AG04450 (cell line): Measurements from ENCODE around the gene FERD3L. TPM values are rescaled to one million over a fixed set of nuclear protein-coding genes. Genes with fewer than 3 reads are reported as not detected.
A peak's percentile ranks its signal among the peaks of the same experiment; 100 is the strongest.

Experiments used
- CTCF ChIA-PET: fragments of 300-600, 350-600 bp; formaldehyde crosslinking; extraction: SDS; loops from one replicate; lab custom pipeline; 2022; ENCODE audit warnings: antibody characterized with exemption, inconsistent platforms; lab: Charles Lee
- POLR2A ChIA-PET: fragments of 350-600 bp; formaldehyde crosslinking; extraction: SDS; loops from one replicate; lab custom pipeline; 2021; ENCODE audit warnings: antibody characterized with exemption, inconsistent platforms; lab: Yijun Ruan, JAX
- DNase-seq: peaks from one replicate; pipeline ENCODE4 v3.0.0-alpha.2; 2011; ENCODE audit warnings: low read depth, low spot score
- H3K27ac ChIP-seq: one replicate; pipeline ENCODE4 v1.5.1; 2012; ENCODE audit warnings: low read depth, low read length, control low read depth
- H3K27me3 ChIP-seq: one replicate; pipeline ENCODE4 v1.6.0; 2012; ENCODE audit warnings: low read length; ENCODE audit not compliant: control insufficient read depth, insufficient read depth
- H3K4me3 ChIP-seq: 2 replicates; pipeline ENCODE4 v1.5.1; 2011; ENCODE audit warnings: mild to moderate bottlenecking, low read depth, low read length, control low read depth
- H3K9me3 ChIP-seq: 2 replicates; pipeline ENCODE4 v1.5.1; 2012; ENCODE audit warnings: low read length; ENCODE audit not compliant: control insufficient read depth, insufficient read depth
- polyA plus RNA-seq: library from polyadenylated mRNA; depleted of rRNA; stranded (reverse); fragments of >200 nt; gene quantifications from 2 replicates; pipeline ENCODE4 v1.2.3, GENCODE V29; 2011
- TF ChIP-seq, protein P1 (sequence below): IDR thresholded peaks from 2 replicates; pipeline ENCODE4 v1.5.1; 2011; ENCODE audit warnings: low read depth, low read length, control low read depth, inconsistent platforms

FERD3L gene
- polyA plus RNA-seq, 1 experiment = not detected

DNA sequence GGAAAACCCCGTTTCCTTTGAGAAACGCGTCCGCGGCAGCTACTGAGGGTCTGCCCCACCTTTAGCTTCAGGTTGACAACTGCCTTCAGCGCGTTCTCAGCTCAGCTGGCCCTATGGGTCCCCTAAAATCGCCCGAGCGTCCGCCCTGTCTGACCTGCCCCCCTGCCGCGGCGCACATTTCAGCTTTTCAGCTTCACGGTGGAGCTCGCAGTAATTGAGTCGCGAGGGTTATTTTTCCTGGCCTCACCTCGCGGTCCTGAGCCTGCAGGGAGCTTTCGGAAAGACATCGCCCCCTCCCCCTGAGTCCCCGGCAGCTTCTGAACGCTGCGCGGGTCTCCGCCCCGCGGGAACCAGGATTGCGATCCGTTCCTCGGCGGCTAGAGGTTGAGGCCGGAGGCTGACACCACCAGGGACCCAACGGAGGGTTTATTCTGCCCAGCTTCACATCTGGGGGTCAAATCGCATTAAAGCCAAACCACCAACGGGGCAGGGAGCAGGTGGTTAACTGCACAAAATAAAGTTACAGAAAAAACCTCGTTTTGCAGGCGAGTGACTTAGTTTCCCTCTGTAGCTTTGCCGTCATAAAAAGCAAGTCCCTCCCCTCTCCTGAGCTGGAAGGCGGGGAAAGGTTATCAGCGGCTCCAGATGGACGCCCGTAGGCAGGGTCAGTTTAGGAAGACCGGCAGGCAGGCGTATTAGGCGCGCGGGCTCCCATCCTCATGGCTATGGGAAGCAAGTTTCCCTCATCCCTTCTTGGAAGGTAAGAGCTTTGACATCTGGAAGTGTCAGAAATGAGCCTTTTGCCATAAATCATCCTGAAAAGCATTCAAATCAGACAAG is 38.8 kb downstream of the FERD3L start:
- POLR2A ChIA-PET = interaction anchor here (2.0 kb wide), 1 partner anchor 11 kb away, joined by 6 read pairs; the partner anchor contains the start of gene TWIST1

DNA sequence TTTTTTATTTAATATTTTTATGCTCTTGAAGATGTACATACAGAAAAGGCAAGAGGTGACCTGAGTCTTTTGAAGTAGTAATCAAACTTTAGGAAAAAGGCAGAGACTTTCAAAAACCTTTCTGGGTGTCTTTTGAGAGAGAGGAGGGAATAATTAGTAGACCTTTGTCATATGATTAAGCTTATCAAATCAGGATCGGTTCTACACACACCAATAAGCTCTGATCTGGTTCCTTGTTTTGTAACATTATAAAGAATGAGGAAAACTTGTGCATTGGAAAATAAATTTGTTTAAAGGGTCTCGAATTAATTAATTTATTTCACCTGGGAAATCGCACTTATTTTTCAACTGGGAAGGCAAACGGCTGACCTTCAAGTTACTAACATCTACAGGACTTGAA is 39.7 kb downstream of the FERD3L start:
- no peaks in the 10 kb centered on the region for H3K27me3 ChIP-seq
- no peaks in the 10 kb centered on the region for H3K9me3 ChIP-seq
- no peak for DNase-seq
- CTCF ChIA-PET = interaction anchor here (1.0 to 3.2 kb wide), 5 partner anchors 8 to 515 kb away, joined by 3 to 11 read pairs (median 7); no protein-coding TSS in a partner anchor
- H3K27ac ChIP-seq = no peak overlapping the region
- no peak overlapping the region for H3K4me3 ChIP-seq
- POLR2A ChIA-PET = no interaction called here
- TF ChIP-seq, protein P1, sequence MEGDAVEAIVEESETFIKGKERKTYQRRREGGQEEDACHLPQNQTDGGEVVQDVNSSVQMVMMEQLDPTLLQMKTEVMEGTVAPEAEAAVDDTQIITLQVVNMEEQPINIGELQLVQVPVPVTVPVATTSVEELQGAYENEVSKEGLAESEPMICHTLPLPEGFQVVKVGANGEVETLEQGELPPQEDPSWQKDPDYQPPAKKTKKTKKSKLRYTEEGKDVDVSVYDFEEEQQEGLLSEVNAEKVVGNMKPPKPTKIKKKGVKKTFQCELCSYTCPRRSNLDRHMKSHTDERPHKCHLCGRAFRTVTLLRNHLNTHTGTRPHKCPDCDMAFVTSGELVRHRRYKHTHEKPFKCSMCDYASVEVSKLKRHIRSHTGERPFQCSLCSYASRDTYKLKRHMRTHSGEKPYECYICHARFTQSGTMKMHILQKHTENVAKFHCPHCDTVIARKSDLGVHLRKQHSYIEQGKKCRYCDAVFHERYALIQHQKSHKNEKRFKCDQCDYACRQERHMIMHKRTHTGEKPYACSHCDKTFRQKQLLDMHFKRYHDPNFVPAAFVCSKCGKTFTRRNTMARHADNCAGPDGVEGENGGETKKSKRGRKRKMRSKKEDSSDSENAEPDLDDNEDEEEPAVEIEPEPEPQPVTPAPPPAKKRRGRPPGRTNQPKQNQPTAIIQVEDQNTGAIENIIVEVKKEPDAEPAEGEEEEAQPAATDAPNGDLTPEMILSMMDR = no peak

More for the DNA sequence above, 38.8 kb downstream of the FERD3L start:
- Histone ChIP-seq H3K27me3 (no peaks in the 10 kb centered on the region), H3K27ac (no peak overlapping the region), H3K4me3 (peak overlapping the region; percentile 65), H3K9me3 (no peaks in the 10 kb centered on the region)
- DNase-seq = no peak
- CTCF ChIA-PET = interaction anchor here (0.8 to 3.2 kb wide), 5 partner anchors 16 to 516 kb away, joined by 3 to 11 read pairs (median 7); no protein-coding TSS in a partner anchor
- TF ChIP-seq, protein P1 = no peak

DNA sequence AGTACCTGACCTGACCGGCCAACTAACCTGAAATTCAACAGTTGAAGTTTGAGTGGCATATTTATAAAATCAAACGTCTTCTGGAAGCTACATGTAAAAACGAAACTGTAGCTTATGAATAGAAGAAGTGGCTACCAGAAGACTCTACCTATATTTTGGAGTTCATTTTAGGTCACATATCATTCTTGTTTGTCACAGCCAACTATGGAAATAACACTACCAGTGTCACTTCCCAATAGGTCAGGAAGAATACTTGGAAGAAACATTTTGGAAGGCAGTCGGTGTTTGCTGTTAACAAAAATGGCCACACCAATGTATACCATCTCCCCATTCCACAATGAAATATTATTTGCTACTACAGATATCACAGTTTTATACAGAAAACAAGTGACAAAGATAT is 40.4 kb downstream of the FERD3L start:
- H3K27ac ChIP-seq = no peak overlapping the region
- CTCF ChIA-PET = interaction anchor here (1.0 to 3.2 kb wide), 5 partner anchors 9 to 515 kb away, joined by 3 to 11 read pairs (median 7); no protein-coding TSS in a partner anchor

DNA sequence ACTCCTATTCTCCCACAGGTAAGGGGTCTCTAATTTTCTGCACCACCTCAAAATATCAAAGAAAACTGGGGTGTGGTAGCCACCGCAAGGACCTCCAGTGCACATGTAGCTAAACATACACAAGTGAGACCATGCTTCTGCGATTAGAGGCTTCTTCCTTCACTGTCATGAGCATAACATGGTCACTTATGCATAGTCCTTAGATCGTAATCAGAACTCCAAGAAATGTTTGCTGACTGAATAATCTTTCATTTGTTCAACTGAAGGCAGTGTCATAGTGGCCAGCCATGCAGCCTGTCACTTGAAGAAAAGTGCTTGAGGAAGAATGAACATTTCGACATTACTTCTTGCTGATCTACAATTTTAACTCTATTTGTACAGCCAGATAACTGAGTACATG is 42.3 kb downstream of the FERD3L start:
- ChIA-PET POLR2A (no interaction called here), CTCF (interaction anchor here (1.3 kb wide), 2 partner anchors 340 to 436 kb away, joined by 3 to 4 read pairs; no protein-coding TSS in a partner anchor)
- H3K9me3 ChIP-seq = no peaks in the 10 kb centered on the region
- no peaks in the 10 kb centered on the region for H3K27me3 ChIP-seq
- H3K27ac ChIP-seq = no peak overlapping the region
- H3K4me3 ChIP-seq = no peak overlapping the region
- no peak for DNase-seq
- TF ChIP-seq, protein P1 = no peak

More for the DNA sequence above, 40.4 kb downstream of the FERD3L start:
- Histone ChIP-seq H3K4me3 (no peak overlapping the region), H3K9me3 (no peaks in the 10 kb centered on the region), H3K27me3 (no peaks in the 10 kb centered on the region)
- DNase-seq = no peak
- TF ChIP-seq, protein P1 = no peak
- POLR2A ChIA-PET = no interaction called here
